B cell (primary cell): ENCODE data around the gene TUT4.

Experiments
- EZH2 ChIP-seq: IDR thresholded peaks from 2 replicates; pipeline ENCODE4 v1.6.1; 2012; ENCODE audit warnings: borderline replicate concordance, low read depth, mild to moderate bottlenecking, moderate library complexity, low read length; ENCODE audit not compliant: insufficient read depth, poor library complexity, severe bottlenecking
- TF ChIP-seq, protein P1 (sequence below): fragments of 200-600 bp; IDR thresholded peaks from one replicate; pipeline ENCODE4 v1.8.0; 2022; ENCODE audit warnings: antibody characterized with exemption, mild to moderate bottlenecking

DNA sequence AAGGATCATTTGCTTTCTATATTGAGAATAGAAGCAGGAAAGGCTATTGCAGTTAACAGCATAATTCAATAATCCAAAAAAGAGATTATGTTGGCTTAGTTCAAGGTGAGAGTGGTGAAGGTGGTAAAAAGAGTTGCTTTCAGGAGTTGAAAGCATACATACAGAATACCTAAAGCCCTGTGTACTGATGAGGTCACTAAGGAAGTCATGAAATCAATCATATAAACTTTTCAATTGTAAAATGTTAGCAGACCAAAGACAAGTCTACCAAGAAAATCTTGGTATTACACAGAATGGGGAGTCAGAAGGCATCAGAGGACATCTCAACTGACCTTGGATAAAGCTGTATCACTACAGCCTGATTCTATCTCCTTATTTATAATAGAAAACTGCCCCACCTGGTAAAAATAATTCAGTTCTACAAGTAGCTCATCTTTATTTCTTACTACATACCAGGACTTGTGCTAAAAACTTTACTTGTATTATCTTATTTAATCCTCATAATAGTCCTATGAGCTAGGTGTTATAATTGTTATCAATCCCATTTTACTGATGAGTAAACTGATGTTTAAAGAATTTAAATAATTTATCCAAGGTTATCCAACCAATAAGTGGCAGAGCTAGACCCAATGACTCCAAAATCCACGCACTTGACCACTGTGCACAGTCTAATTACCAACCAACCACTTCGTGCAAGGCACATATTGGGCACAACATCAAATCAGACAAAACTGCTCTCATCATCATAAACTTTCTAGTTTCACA is 40.9 kb downstream of the TUT4 start:
- TF ChIP-seq, protein P1, sequence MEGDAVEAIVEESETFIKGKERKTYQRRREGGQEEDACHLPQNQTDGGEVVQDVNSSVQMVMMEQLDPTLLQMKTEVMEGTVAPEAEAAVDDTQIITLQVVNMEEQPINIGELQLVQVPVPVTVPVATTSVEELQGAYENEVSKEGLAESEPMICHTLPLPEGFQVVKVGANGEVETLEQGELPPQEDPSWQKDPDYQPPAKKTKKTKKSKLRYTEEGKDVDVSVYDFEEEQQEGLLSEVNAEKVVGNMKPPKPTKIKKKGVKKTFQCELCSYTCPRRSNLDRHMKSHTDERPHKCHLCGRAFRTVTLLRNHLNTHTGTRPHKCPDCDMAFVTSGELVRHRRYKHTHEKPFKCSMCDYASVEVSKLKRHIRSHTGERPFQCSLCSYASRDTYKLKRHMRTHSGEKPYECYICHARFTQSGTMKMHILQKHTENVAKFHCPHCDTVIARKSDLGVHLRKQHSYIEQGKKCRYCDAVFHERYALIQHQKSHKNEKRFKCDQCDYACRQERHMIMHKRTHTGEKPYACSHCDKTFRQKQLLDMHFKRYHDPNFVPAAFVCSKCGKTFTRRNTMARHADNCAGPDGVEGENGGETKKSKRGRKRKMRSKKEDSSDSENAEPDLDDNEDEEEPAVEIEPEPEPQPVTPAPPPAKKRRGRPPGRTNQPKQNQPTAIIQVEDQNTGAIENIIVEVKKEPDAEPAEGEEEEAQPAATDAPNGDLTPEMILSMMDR: no peak
- TF ChIP-seq EZH2: no peak
